ENCODE results near the gene MEX3D. TPM values are rescaled to one million over a fixed set of nuclear protein-coding genes. Genes with fewer than 3 reads are reported as not detected.

MEX3D gene
- total RNA-seq, 1 experiment from 2014 or later, result 64.0 TPM

GRCh38 chr19:1605236-1606137 is 37.4 kb upstream of the MEX3D start, which contains the start of gene UQCR11:
UQCR11 (minus strand) TSS chr19:1605462; CDS start chr19:1605409, 53 bp downstream.
- H3K27me3 ChIP-seq (ENCODE audit: low read length), result no peaks in the 10 kb centered on the region
- peak within 1 kb of the TSS; percentile 95 for H3K9ac ChIP-seq (ENCODE audit: low read length)
- no peaks in the 10 kb centered on the region for H3K9me3 ChIP-seq (ENCODE audit: low read length)
- H3K4me3 ChIP-seq (ENCODE audit: low read length), result peak within 1 kb of the TSS; percentile 90
- peaks cover 19% of the 10 kb centered on the region for H3K4me1 ChIP-seq (ENCODE audit: insufficient read depth, low read length)
- H3K36me3 ChIP-seq (ENCODE audit: low read depth, low read length), result no peaks in the 10 kb centered on the region
- CTCF ChIA-PET, result interaction anchor here (0.6 to 1.1 kb wide), 3 partner anchors 13 to 66 kb away, joined by 3 to 4 read pairs (median 3); partner anchors contain the start of gene MBD3
- peak within 1 kb of the TSS; percentile 68 for H3K27ac ChIP-seq (ENCODE audit: low read length)
- peaks cover 45% of the 10 kb centered on the region for H3K79me2 ChIP-seq (ENCODE audit: low read length)
- POLR2A ChIA-PET (ENCODE audit: unreplicated experiment), result interaction anchor here (0.6 kb wide), 1 partner anchor 66 kb away, joined by 6 read pairs; no protein-coding TSS in a partner anchor
- TSS peak; percentile 96 for BruUV-seq (replicated peaks)
- no peaks in the 10 kb centered on the region for H3K9me2 ChIP-seq (replicated peaks; ENCODE audit: low read length)
- ATAC-seq (peak; percentile 81), DNase-seq (peak; percentile 84)
- H4K20me1 ChIP-seq (ENCODE audit: low read length), result no peaks in the 10 kb centered on the region
- intact Hi-C loops (cut with micrococcal nuclease), result loop anchor here (5.0 kb wide), 1 partner anchor 47 kb away; the partner anchor contains the start of gene TCF3
- peak within 1 kb of the TSS; percentile 96 for H3K4me2 ChIP-seq (ENCODE audit: low read length)
- no peaks in the 10 kb centered on the region for H3F3A ChIP-seq (ENCODE audit: low read length, unreplicated experiment)
- peak; percentile 50; the same call in 1 of the 2 replicates for TF ChIP-seq CTCF (conservative IDR thresholded peaks at IDR 0.05; ENCODE audit: low read depth, low read length)
- TF ChIP-seq EZH2phosphoT487 (IDR thresholded peaks at IDR 0.05; ENCODE audit: borderline replicate concordance, low read length), result no peak
- peak within 1 kb of the TSS; percentile 78 for H2AFZ ChIP-seq (ENCODE audit: low read length)

DNA sequence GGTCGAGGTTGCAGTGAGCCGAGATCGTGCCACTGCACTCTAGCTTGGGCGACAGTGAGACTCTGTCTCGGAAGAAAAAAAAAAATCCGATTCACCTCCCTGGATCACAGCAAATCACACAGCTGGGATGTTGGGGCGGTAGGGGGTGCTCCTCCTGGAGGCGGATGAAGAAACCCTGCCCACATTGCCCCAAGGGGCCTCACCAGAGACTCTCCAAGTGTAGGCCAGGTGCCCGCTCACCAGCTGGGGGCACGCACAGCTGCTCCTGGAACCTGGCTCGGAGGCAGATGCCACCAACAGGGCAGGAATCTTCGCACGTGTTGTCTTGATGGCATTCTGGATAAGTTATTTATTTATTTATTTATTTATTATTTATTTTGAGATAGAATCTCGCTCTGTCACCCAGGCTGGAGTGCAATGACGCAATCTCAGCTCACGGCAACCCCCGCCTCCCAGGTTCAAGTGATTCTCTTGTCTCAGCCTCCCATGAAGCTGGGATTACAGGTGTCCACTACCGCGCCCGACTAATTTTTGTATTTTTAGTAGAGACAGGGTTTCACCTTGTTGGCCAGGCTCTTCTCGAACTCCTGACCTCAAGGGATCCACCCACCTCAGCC is 34.1 kb upstream of the MEX3D start:
- intact Hi-C loops (cut with micrococcal nuclease), result no loop called here
- CTCF ChIA-PET, result no interaction called here

More for the DNA sequence above, 34.1 kb upstream of the MEX3D start:
- Histone ChIP-seq H3K4me3 (ENCODE audit: low read length) (no peak overlapping the region), H3K27me3 (ENCODE audit: low read length) (no peaks in the 10 kb centered on the region), H3F3A (ENCODE audit: low read length, unreplicated experiment) (no peaks in the 10 kb centered on the region), H4K20me1 (ENCODE audit: low read length) (no peaks in the 10 kb centered on the region), H2AFZ (ENCODE audit: low read length) (no peak overlapping the region), H3K27ac (ENCODE audit: low read length) (no peak overlapping the region), H3K9me2 (replicated peaks; ENCODE audit: low read length) (no peaks in the 10 kb centered on the region), H3K36me3 (ENCODE audit: low read depth, low read length) (peaks cover 5% of the 10 kb centered on the region; the same call in 1 of the 2 replicates), H3K4me2 (ENCODE audit: low read length) (no peak overlapping the region), H3K9ac (ENCODE audit: low read length) (no peak overlapping the region), H3K79me2 (ENCODE audit: low read length) (peaks cover 48% of the 10 kb centered on the region), H3K4me1 (ENCODE audit: insufficient read depth, low read length) (peaks cover 11% of the 10 kb centered on the region), H3K9me3 (ENCODE audit: low read length) (no peaks in the 10 kb centered on the region)
- no peak for TF ChIP-seq EZH2phosphoT487 (IDR thresholded peaks at IDR 0.05; ENCODE audit: borderline replicate concordance, low read length)
- no peak; the same call in 1 of the 2 replicates for TF ChIP-seq CTCF (conservative IDR thresholded peaks at IDR 0.05; ENCODE audit: low read depth, low read length)
- TF ChIP-seq EZH2 (IDR thresholded peaks at IDR 0.05; ENCODE audit: low read length, unreplicated experiment), result no peak
- no peak for ATAC-seq
- POLR2A ChIA-PET (ENCODE audit: unreplicated experiment), result no interaction called here
- no TSS peak for BruUV-seq (replicated peaks)
- DNase-seq, result no peak

Data from PC-3 (cell line).